Astrocyte of the spinal cord (primary cell): ENCODE results near the gene UBE2U.
"Not testable (repeated sequence)": the region's sequence is repeated elsewhere in the genome, so short reads cannot be mapped to it uniquely, and the experiment has no call there.

ENCODE experiments used
- DNase-seq: peaks from one replicate; pipeline ENCODE4 v3.0.0; 2011; ENCODE audit warnings: low read depth, low spot score
- H3K4me3 ChIP-seq: 2 replicates; pipeline ENCODE4 v1.5.1; 2011; ENCODE audit warnings: low read depth, mild to moderate bottlenecking, low read length, moderate library complexity
- in situ Hi-C: cut with HindIII; loops from 2 replicates; pipeline ENCODE4 v1.10.0; 2017; ENCODE audit warnings: low sequenced_read_pairs
- TF ChIP-seq, protein P1 (sequence below): IDR thresholded peaks from 2 replicates; pipeline ENCODE4 v1.5.1; 2012; ENCODE audit warnings: low read depth, mild to moderate bottlenecking, low read length, inconsistent platforms

UBE2U gene

GRCh38 chr1:64212031-64212430 lies 8.6 kb downstream of the UBE2U start:
- in situ Hi-C loops = no loop called here
- DNase-seq = peak; percentile 48
- TF ChIP-seq, protein P1, sequence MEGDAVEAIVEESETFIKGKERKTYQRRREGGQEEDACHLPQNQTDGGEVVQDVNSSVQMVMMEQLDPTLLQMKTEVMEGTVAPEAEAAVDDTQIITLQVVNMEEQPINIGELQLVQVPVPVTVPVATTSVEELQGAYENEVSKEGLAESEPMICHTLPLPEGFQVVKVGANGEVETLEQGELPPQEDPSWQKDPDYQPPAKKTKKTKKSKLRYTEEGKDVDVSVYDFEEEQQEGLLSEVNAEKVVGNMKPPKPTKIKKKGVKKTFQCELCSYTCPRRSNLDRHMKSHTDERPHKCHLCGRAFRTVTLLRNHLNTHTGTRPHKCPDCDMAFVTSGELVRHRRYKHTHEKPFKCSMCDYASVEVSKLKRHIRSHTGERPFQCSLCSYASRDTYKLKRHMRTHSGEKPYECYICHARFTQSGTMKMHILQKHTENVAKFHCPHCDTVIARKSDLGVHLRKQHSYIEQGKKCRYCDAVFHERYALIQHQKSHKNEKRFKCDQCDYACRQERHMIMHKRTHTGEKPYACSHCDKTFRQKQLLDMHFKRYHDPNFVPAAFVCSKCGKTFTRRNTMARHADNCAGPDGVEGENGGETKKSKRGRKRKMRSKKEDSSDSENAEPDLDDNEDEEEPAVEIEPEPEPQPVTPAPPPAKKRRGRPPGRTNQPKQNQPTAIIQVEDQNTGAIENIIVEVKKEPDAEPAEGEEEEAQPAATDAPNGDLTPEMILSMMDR = no peak
- H3K4me3 ChIP-seq = no peak overlapping the region

DNA sequence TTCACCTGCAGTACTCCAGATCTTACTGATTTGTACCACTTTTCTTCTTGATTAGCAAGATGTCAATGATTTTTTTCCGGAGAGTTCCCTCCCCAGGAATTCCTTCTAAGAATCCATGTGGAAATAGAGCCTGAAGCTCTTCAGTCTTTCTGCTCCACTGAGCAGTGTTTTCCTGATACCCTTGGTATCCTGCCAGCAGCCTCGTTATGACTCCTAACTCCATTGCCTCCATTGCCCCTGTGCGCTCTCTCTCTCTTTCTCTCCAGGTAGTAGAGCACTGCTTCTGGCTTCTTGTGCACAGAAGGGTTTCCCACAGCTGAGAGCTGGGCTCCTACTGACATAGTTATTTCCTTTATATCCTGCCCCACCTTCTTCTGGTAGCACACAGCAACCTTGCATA lies 12.2 kb downstream of the UBE2U start:
- no peak overlapping the region for H3K4me3 ChIP-seq
- TF ChIP-seq, protein P1 = no peak
- no peak for DNase-seq
- in situ Hi-C loops = no loop called here

GRCh38 chr1:64220241-64220640 lies 16.8 kb downstream of the UBE2U start:
- in situ Hi-C loops = no loop called here
- H3K4me3 ChIP-seq = no peak overlapping the region
- DNase-seq = no peak
- TF ChIP-seq, protein P1 = no peak

- DNase-seq = peak; percentile 91
- TF ChIP-seq, protein P1 = no peak
- in situ Hi-C loops = no loop called here
- H3K4me3 ChIP-seq = no peak overlapping the region
Observed at GRCh38 chr1:64223329-64224151, 20.1 kb downstream of the UBE2U start.

GRCh38 chr1:64224236-64224635 lies 20.8 kb downstream of the UBE2U start:
- H3K4me3 ChIP-seq, DNase-seq, in situ Hi-C loops: not testable (repeated sequence)

DNA sequence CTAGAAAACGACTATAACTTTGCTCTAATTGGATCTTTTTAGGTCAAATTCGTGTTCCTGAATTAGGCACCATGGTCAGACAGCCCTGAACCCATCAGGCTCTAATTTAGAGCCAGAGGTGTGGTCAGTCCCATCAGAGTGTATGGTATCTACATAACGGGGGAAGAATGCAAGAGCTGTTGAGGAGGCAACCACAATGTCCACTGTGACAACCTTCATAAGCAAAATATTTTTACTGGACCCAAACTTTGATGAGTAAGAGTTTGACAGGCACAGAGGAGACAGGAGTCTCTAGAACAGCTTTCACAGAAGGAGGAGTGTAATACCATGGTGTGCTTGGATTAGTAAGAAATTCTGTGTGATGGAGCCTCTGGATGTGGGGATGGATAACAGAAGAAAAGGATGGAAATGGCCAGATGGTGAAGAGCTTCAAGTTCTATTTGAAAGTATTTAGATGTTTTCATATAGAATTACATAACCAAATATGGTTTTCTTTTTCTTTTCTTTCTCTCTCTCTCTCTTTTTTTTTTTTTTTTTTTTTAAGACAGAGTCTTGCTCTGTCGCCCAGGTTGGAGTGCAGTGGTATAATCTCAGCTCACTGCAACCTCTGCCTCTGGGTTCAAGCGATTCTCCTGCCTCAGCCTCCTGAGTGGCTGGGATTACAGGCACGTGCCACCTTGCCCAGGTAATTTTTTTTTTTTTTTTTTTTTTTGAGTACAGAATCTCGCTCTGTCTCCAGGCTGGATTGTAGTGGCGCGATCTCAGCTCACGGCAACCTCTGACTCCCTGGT lies 24.9 kb downstream of the UBE2U start:
- peak; percentile 74 for DNase-seq
- TF ChIP-seq, protein P1 = no peak
- in situ Hi-C loops = no loop called here
- H3K4me3 ChIP-seq = no peak overlapping the region

- no peak overlapping the region for H3K4me3 ChIP-seq
- in situ Hi-C loops = no loop called here
- TF ChIP-seq, protein P1 = no peak
- no peak for DNase-seq
Observed at GRCh38 chr1:64229307-64229706, 25.9 kb downstream of the UBE2U start.
